ENCODE results near the gene PRDM15.

The PRDM15 gene

GRCh38 chr21:41864311-41865001 lies 14.7 kb downstream of the PRDM15 start:
- DNase-seq (ENCODE audit: low spot score), result no peak

GRCh38 chr21:41863439-41863740 lies 15.8 kb downstream of the PRDM15 start:
- DNase-seq (ENCODE audit: low spot score), result no peak

- DNase-seq (ENCODE audit: low spot score), result no peak
Observed at GRCh38 chr21:41861987-41862386, 17.2 kb downstream of the PRDM15 start.

GRCh38 chr21:41861255-41861654 lies 17.9 kb downstream of the PRDM15 start:
- DNase-seq (ENCODE audit: low spot score), result no peak

- no peak for DNase-seq (ENCODE audit: low spot score)
Observed at GRCh38 chr21:41859297-41859980, 19.7 kb downstream of the PRDM15 start.

- DNase-seq (ENCODE audit: low spot score), result no peak
Observed at GRCh38 chr21:41858466-41859296, 20.5 kb downstream of the PRDM15 start.

- no peak for DNase-seq (ENCODE audit: low spot score)
Observed at GRCh38 chr21:41857771-41858300, 21.3 kb downstream of the PRDM15 start.

GRCh38 chr21:41856572-41856971 lies 22.6 kb downstream of the PRDM15 start:
- no peak for DNase-seq (ENCODE audit: low spot score)

- no peak for DNase-seq (ENCODE audit: low spot score)
Observed at GRCh38 chr21:41854426-41854995, 24.6 kb downstream of the PRDM15 start.

- DNase-seq (ENCODE audit: low spot score), result no peak
Observed at GRCh38 chr21:41852929-41853320, 26.2 kb downstream of the PRDM15 start.

GRCh38 chr21:41852151-41852928 lies 26.8 kb downstream of the PRDM15 start:
- DNase-seq (ENCODE audit: low spot score), result no peak

GRCh38 chr21:41851090-41851790 lies 27.9 kb downstream of the PRDM15 start:
- DNase-seq (ENCODE audit: low spot score), result no peak

- no peak for DNase-seq (ENCODE audit: low spot score)
Observed at GRCh38 chr21:41850085-41850484, 29.1 kb downstream of the PRDM15 start.

- DNase-seq (ENCODE audit: low spot score), result no peak
Observed at GRCh38 chr21:41848958-41849580, 30.1 kb downstream of the PRDM15 start.

GRCh38 chr21:41848533-41848932 lies 30.6 kb downstream of the PRDM15 start:
- DNase-seq (ENCODE audit: low spot score), result no peak

GRCh38 chr21:41847066-41847804 lies 31.9 kb downstream of the PRDM15 start:
- no peak for DNase-seq (ENCODE audit: low spot score)

- DNase-seq (ENCODE audit: low spot score), result no peak
Observed at GRCh38 chr21:41846536-41846935, 32.6 kb downstream of the PRDM15 start.

GRCh38 chr21:41846033-41846317 lies 33.2 kb downstream of the PRDM15 start:
- no peak for DNase-seq (ENCODE audit: low spot score)

- no peak for DNase-seq (ENCODE audit: low spot score)
Observed at GRCh38 chr21:41845310-41846032, 33.7 kb downstream of the PRDM15 start.
